NCI-H82 treated with DMSO at 0.1 percent for 48 hours (cell line): ENCODE results near the gene TMEM132D.

Experiments used
- DNase-seq: peaks from one replicate; lab custom pipeline; 2025; ENCODE audit not compliant: unreplicated experiment; lab: John Stamatoyannopoulos, UW

Gene TMEM132D

GRCh38 chr12:129605666-129606065 lies 298.2 kb downstream of the TMEM132D start:
- no peak for DNase-seq

- DNase-seq = no peak
Observed at GRCh38 chr12:129604506-129604905, 299.3 kb downstream of the TMEM132D start.

GRCh38 chr12:129599406-129599805 lies 304.4 kb downstream of the TMEM132D start:
- DNase-seq = no peak

- DNase-seq = no peak
Observed at GRCh38 chr12:129594098-129594497, 309.7 kb downstream of the TMEM132D start.

GRCh38 chr12:129592449-129592848 lies 311.4 kb downstream of the TMEM132D start:
- no peak for DNase-seq

- no peak for DNase-seq
Observed at GRCh38 chr12:129589503-129589902, 314.3 kb downstream of the TMEM132D start.

GRCh38 chr12:129588142-129588541 lies 315.7 kb downstream of the TMEM132D start:
- no peak for DNase-seq

- no peak for DNase-seq
Observed at GRCh38 chr12:129585296-129585695, 318.5 kb downstream of the TMEM132D start.

GRCh38 chr12:129579879-129580278 lies 323.9 kb downstream of the TMEM132D start:
- no peak for DNase-seq

- no peak for DNase-seq
Observed at GRCh38 chr12:129571901-129572494, 331.8 kb downstream of the TMEM132D start.

GRCh38 chr12:129570796-129571400 lies 332.9 kb downstream of the TMEM132D start:
- no peak for DNase-seq

- DNase-seq = no peak
Observed at GRCh38 chr12:129566800-129567199, 337.0 kb downstream of the TMEM132D start.

GRCh38 chr12:129564768-129565167 lies 339.1 kb downstream of the TMEM132D start:
- no peak for DNase-seq

GRCh38 chr12:129563266-129563665 lies 340.6 kb downstream of the TMEM132D start:
- no peak for DNase-seq

GRCh38 chr12:129561304-129561703 lies 342.5 kb downstream of the TMEM132D start:
- DNase-seq = no peak

- DNase-seq = no peak
Observed at GRCh38 chr12:129559776-129560175, 344.0 kb downstream of the TMEM132D start.

GRCh38 chr12:129558036-129558435 lies 345.8 kb downstream of the TMEM132D start:
- DNase-seq = no peak

- no peak for DNase-seq
Observed at GRCh38 chr12:129556082-129556481, 347.7 kb downstream of the TMEM132D start.

- DNase-seq = no peak
Observed at GRCh38 chr12:129552996-129553750, 350.7 kb downstream of the TMEM132D start.

GRCh38 chr12:129551441-129551840 lies 352.4 kb downstream of the TMEM132D start:
- no peak for DNase-seq

GRCh38 chr12:129550353-129550752 lies 353.5 kb downstream of the TMEM132D start:
- DNase-seq = no peak

GRCh38 chr12:129549656-129550055 lies 354.2 kb downstream of the TMEM132D start:
- DNase-seq = no peak
